Liver (tissue), 3 donors: ENCODE results near the gene RBBP5.

Experiments
- TAF1 ChIP-seq: conservative IDR thresholded peaks from 2 replicates; pipeline ENCODE4 v1.6.1; 2016; ENCODE audit warnings: antibody characterized with exemption, mild to moderate bottlenecking
- TF ChIP-seq, protein P1 (sequence below): fragments of 150-350 bp; IDR thresholded peaks from 2 replicates; pipeline ENCODE4 v1.5.1; 2017; ENCODE audit warnings: improper control_type of control experiment, low read depth, low read length; ENCODE audit not compliant: missing input control
- donor health status: healthy.
- donor health status: healthy.

DNA sequence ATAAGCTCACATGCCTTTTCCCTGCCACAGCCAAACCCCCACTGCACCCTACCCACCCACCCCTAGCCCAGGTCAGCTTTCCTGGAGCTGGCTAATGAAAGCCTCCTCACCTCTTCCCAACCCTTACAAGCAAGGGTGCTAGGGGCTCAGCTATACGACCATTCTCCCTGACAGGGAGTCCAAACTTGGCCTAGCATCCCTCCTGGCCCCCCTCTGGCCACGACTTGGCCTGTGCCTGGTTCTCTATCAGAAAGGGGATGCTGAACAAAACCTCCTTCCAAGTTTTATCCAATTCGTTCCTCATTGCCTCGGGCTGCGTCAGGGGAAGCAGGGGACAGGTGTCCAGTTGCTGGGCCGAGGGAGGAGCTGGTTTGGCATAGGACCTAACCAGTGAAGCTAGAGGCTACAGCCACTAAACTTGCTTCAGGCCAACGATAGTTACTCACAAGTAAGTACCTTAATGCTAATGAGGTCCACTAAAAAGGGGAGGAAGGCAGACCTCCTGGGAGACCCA lies 46.1 kb downstream of the RBBP5 start:
- TF ChIP-seq, protein P1, sequence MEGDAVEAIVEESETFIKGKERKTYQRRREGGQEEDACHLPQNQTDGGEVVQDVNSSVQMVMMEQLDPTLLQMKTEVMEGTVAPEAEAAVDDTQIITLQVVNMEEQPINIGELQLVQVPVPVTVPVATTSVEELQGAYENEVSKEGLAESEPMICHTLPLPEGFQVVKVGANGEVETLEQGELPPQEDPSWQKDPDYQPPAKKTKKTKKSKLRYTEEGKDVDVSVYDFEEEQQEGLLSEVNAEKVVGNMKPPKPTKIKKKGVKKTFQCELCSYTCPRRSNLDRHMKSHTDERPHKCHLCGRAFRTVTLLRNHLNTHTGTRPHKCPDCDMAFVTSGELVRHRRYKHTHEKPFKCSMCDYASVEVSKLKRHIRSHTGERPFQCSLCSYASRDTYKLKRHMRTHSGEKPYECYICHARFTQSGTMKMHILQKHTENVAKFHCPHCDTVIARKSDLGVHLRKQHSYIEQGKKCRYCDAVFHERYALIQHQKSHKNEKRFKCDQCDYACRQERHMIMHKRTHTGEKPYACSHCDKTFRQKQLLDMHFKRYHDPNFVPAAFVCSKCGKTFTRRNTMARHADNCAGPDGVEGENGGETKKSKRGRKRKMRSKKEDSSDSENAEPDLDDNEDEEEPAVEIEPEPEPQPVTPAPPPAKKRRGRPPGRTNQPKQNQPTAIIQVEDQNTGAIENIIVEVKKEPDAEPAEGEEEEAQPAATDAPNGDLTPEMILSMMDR: no peak
- no peak for TF ChIP-seq TAF1
